Epithelial cell of proximal tubule (primary cell): ENCODE data around the gene POP4. TPM values are rescaled to one million over a fixed set of nuclear protein-coding genes. Genes with fewer than 3 reads are reported as not detected.

Experiments used
- DNase-seq: peaks from one replicate; pipeline ENCODE4 v3.0.0-alpha.2; 2011; ENCODE audit warnings: low read depth
- H3K4me3 ChIP-seq: 2 replicates; pipeline ENCODE4 v1.5.1; 2011; ENCODE audit warnings: low read depth, mild to moderate bottlenecking, low read length
- total RNA-seq: library from RNA; depleted of rRNA; stranded (reverse); fragments of >200 nt; gene quantifications from 2 replicates; pipeline ENCODE4 v1.2.3, GENCODE V29; 2015
- TF ChIP-seq, protein P1 (sequence below): conservative IDR thresholded peaks from 2 replicates; pipeline ENCODE4 v1.5.1; 2012; ENCODE audit warnings: low read depth, mild to moderate bottlenecking, low read length

Gene POP4
- total RNA-seq, 1 donor from 2014 or later = 53.5 TPM

- no peak overlapping the region for H3K4me3 ChIP-seq
- no peak for DNase-seq
- TF ChIP-seq, protein P1, sequence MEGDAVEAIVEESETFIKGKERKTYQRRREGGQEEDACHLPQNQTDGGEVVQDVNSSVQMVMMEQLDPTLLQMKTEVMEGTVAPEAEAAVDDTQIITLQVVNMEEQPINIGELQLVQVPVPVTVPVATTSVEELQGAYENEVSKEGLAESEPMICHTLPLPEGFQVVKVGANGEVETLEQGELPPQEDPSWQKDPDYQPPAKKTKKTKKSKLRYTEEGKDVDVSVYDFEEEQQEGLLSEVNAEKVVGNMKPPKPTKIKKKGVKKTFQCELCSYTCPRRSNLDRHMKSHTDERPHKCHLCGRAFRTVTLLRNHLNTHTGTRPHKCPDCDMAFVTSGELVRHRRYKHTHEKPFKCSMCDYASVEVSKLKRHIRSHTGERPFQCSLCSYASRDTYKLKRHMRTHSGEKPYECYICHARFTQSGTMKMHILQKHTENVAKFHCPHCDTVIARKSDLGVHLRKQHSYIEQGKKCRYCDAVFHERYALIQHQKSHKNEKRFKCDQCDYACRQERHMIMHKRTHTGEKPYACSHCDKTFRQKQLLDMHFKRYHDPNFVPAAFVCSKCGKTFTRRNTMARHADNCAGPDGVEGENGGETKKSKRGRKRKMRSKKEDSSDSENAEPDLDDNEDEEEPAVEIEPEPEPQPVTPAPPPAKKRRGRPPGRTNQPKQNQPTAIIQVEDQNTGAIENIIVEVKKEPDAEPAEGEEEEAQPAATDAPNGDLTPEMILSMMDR = no peak
Measured at GRCh38 chr19:29612121-29612520, 6.0 kb downstream of the POP4 start.

DNA sequence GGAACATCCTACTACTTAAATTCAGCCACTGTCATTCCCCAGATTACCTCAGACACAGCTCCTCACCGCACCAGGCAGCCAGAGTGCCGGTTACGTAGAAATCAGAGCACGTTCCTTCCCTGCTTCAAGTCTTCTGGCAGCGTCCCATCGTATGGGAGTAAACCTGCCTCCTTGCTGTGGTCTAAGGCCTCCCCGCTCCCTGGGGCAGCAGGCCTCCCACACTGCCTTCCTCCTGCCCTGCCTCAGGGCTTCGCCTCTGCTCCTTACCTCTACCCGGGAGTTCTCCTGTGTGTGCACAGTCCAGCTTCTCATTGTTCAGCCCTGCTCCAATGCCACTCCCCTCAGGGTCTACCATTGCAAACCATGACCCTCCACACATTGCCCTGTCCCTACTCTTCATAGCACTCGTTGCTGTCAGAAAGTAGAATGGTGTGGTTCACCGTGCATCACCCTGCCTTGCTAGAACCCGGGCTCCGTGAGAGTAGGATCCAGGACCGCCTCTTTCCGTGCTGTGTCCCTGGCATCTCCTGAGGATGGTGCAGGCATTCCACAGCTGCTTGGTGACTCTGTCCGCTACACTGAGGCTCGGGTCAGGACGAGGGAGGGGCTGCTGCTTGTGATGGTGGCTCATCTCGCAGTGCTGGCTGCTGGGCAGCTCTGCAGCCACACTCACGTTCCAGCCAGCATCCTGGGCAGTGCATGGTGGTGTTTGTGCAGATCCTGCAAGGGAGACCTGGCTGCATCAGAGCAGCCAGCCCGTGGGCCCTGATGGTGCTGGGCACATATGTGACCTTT, 6.9 kb downstream of the POP4 start:
- TF ChIP-seq, protein P1 = no peak
- DNase-seq = no peak
- H3K4me3 ChIP-seq = no peak overlapping the region

- H3K4me3 ChIP-seq = no peak overlapping the region
- TF ChIP-seq, protein P1 = no peak
- no peak for DNase-seq
Measured at GRCh38 chr19:29614046-29614445, 8.0 kb downstream of the POP4 start.

GRCh38 chr19:29614780-29615179, 8.7 kb downstream of the POP4 start:
- DNase-seq = no peak
- no peak overlapping the region for H3K4me3 ChIP-seq
- TF ChIP-seq, protein P1 = no peak

GRCh38 chr19:29615891-29616425, 9.9 kb downstream of the POP4 start:
- H3K4me3 ChIP-seq = no peak overlapping the region
- TF ChIP-seq, protein P1 = no peak
- DNase-seq = no peak

DNA sequence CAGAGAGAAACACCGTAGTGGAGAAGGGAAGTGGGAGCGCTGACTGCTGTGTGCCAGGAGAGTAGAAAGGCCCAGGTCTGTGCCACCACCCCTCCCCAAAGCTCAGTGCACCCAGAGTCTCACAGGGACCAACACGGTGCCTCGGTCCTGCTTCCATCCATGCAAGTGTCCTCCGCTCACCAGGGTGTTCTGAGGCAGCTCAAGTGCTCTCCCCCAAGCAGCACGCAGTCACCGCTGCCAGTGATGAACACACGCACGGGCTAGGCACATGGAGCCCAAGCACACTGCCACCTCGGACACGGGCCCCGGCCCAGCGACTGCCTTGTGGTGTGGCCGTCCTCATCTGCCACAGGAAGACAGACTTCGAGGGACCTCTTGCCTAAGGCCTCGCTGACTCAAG, 10.5 kb downstream of the POP4 start:
- H3K4me3 ChIP-seq = no peak overlapping the region
- DNase-seq = no peak
- TF ChIP-seq, protein P1 = no peak
